ENCODE results near the gene CDC42EP2. TPM values are rescaled to one million over a fixed set of nuclear protein-coding genes. Genes with fewer than 3 reads are reported as not detected.

Gene CDC42EP2
- total RNA-seq, 1 experiment from 2014 or later, result 11.9 TPM

GRCh38 chr11:65353376-65353775, 38.7 kb downstream of the CDC42EP2 start:
- Mint-ChIP-seq H3K36me3 (ENCODE audit: insufficient read depth in 1 of 3, low read depth in 3 of 3) (peaks cover 15 to 42% (median 37%) of the 10 kb centered on the region in 3 experiments; a peak in 6 of 7 replicates), H3K9me3 (no peaks in the 10 kb centered on the region; a peak in 1 of 5 replicates), H3K4me3 (peak overlapping the region; percentile 58 to 75), H3K27ac (no peak overlapping the region; a peak in 1 of 7 replicates), H3K27me3 (ENCODE audit: low read depth) (peaks cover 31% of the 10 kb centered on the region), H3K4me1 (peaks cover 10 to 12% of the 10 kb centered on the region in 2 experiments)
- no peak overlapping the region for H3K27ac ChIP-seq (ENCODE audit: insufficient read length, low read depth, low read length)
- DNase-seq, result no peak
- no peak overlapping the region for H3K18ac ChIP-seq (ENCODE audit: insufficient read length, low read depth, low read length)
- H4K91ac ChIP-seq (ENCODE audit: insufficient read length, low read depth, low read length), result no peak overlapping the region
- H3K56ac ChIP-seq (ENCODE audit: insufficient read length, low read depth, low read length), result no peak overlapping the region
- no peak overlapping the region for H3K23ac ChIP-seq (ENCODE audit: insufficient read length, low read depth, low read length)
- no peak overlapping the region for H2BK5ac ChIP-seq (ENCODE audit: insufficient read length, low read length)
- no peaks in the 10 kb centered on the region for H3K9me3 ChIP-seq (ENCODE audit: control insufficient read depth, low read depth, low read length)
- H2AK5ac ChIP-seq (ENCODE audit: insufficient read length, low read length), result no peak overlapping the region
- H4K20me1 ChIP-seq (ENCODE audit: control insufficient read depth, insufficient read depth, insufficient read length), result no peaks in the 10 kb centered on the region
- H2AFZ ChIP-seq (ENCODE audit: low read length), result no peak overlapping the region
- TF ChIP-seq CTCF (conservative IDR thresholded peaks at IDR 0.05), result no peak
- H3K4me1 ChIP-seq (ENCODE audit: insufficient read depth, low read length), result no peaks in the 10 kb centered on the region
- H4K8ac ChIP-seq (replicated peaks; ENCODE audit: insufficient read length, low read depth, low read length), result no peak overlapping the region
- H3K27me3 ChIP-seq (ENCODE audit: insufficient read depth, low read length), result peaks cover 2% of the 10 kb centered on the region; the same call in 1 of the 2 replicates
- no peak overlapping the region for H2BK12ac ChIP-seq (ENCODE audit: insufficient read length, low read depth, low read length)
- H3K4ac ChIP-seq (ENCODE audit: low read depth, low read length), result no peak overlapping the region
- H4K5ac ChIP-seq (ENCODE audit: insufficient read length, low read depth, low read length), result no peak overlapping the region
- H2BK15ac ChIP-seq (ENCODE audit: low read depth, low read length), result no peak overlapping the region
- no peaks in the 10 kb centered on the region for H3K79me1 ChIP-seq (ENCODE audit: insufficient read depth, low read depth, low read length, poor library complexity, severe bottlenecking)
- H3K9ac ChIP-seq (ENCODE audit: extremely low read depth, insufficient read length, low read length), result no peak overlapping the region
- no peak overlapping the region for H2BK120ac ChIP-seq (ENCODE audit: low read depth, low read length, poor library complexity, severe bottlenecking)
- no CpG with 5 or more reads among the region's 7 CpGs for WGBS (ENCODE audit: extremely low coverage, insufficient read length, low lambda C conversion rate)
- no peak overlapping the region for H3T11ph ChIP-seq (ENCODE audit: low read length)
- H3K14ac ChIP-seq (ENCODE audit: insufficient read depth, low read length), result no peak overlapping the region
- peak overlapping the region; percentile 80 for H3K4me2 ChIP-seq (ENCODE audit: insufficient read depth, insufficient read length, low read length)
- no peaks in the 10 kb centered on the region for H3K79me2 ChIP-seq (ENCODE audit: insufficient read depth, low read length)
- H2BK20ac ChIP-seq (ENCODE audit: low read depth, low read length, poor library complexity, severe bottlenecking), result no peak overlapping the region
- peaks cover 18% of the 10 kb centered on the region for H3K23me2 ChIP-seq (ENCODE audit: insufficient read length, low read depth, low read length, poor library complexity, severe bottlenecking)

Data from H9 (cell line).